MM.1S (cell line): ENCODE measurements around the gene NFYA.

Experiments used
- CTCF ChIP-seq: fragments of 300-600 bp; sonication (generic); IDR thresholded peaks from 2 replicates; pipeline ENCODE4 v1.5.1; 2016; ENCODE audit warnings: antibody characterized with exemption, low read length, mixed read lengths
- EZH2 ChIP-seq: fragments of 300-600 bp; sonication (generic); optimal IDR thresholded peaks from 2 replicates; pipeline ENCODE3; 2017; ENCODE audit warnings: low read depth, mild to moderate bottlenecking, antibody characterized with exemption, low read length, mixed read lengths
- EZH2phosphoT487 ChIP-seq: fragments of 300-600 bp; sonication (generic); IDR thresholded peaks from 2 replicates; pipeline ENCODE4 v1.6.1; 2018; ENCODE audit warnings: antibody characterized with exemption, low read length

GRCh38 chr6:41059556-41059955 is 13.2 kb upstream of the NFYA start:
- TF ChIP-seq CTCF: no peak
- no peak for TF ChIP-seq EZH2
- no peak for TF ChIP-seq EZH2phosphoT487
